ENCODE measurements around the gene TMEM266. TPM values are rescaled to one million over a fixed set of nuclear protein-coding genes. Genes with fewer than 3 reads are reported as not detected.

Gene TMEM266
- polyA plus RNA-seq, 5 donors, result 1.4 to 2.9 (median 2.6) TPM

GRCh38 chr15:76065245-76065644 is 5.5 kb downstream of the TMEM266 start:
- DNase-seq, result no peak

- no peak for DNase-seq
These were observed 6.0 kb downstream of the TMEM266 start for GRCh38 chr15:76065793-76066192.

DNA sequence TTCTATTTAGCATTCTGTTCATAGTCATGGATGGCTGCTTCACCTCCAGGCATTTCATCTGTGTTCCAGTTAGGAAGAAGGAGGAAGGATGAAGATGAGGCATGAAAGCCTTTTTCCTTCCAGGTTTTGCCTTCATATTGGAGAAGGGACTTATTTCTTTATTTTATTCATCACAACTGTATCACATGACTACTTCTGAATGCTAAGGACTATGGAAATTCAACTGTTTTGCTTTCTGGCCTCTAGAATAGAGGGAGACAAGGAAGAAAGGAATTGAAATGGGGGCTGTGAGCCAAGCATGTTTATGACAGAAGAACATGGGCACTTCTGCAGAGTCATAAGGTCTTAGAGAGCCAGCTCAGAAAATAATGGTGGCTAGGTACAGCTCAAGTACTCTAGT is 10.4 kb downstream of the TMEM266 start:
- no peak for DNase-seq

GRCh38 chr15:76070921-76071635 is 11.3 kb downstream of the TMEM266 start:
- no peak for DNase-seq

DNA sequence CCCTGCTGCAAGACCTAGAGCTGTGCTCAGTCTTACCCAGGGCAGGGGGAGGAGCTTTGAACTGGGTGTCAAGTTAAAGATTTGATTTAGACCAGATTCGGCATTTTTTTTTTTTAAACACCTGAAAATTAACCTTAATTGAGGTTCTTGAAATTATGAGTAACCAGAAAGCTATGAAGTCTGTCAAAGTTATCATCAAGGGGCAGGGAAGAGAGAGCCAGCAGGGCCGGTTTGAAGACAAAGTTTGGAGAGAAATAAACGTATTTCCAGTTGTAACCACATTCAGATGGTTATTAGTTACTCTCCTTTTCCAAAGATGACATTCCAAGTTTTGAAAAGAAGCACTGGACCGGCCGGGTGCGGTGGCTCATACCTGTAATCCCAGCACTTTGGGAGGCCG is 12.0 kb downstream of the TMEM266 start:
- no peak for DNase-seq

GRCh38 chr15:76073554-76073953 is 13.8 kb downstream of the TMEM266 start:
- no peak for DNase-seq

DNA sequence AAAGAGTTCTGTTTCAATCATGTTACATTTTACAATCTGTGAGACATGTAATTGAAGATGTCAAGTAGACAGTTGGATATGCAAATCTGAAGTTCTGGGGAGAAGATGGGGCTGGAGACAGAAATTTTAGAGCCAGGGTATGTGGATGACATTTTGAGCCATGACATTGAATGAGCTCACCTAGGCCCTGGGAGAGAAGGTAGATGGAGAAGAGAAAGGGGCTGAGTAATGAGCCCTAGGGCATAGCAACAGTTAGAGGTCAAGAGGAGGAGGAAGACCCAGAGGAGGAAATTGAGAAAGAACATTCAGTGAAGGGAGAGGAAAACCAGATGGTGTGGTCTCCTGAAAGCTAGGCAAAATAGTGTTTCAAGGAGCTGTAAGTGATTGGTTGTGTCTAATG is 15.3 kb downstream of the TMEM266 start:
- DNase-seq, result no peak

- DNase-seq, result no peak
These were observed 18.6 kb downstream of the TMEM266 start for GRCh38 chr15:76078285-76078877.

DNA sequence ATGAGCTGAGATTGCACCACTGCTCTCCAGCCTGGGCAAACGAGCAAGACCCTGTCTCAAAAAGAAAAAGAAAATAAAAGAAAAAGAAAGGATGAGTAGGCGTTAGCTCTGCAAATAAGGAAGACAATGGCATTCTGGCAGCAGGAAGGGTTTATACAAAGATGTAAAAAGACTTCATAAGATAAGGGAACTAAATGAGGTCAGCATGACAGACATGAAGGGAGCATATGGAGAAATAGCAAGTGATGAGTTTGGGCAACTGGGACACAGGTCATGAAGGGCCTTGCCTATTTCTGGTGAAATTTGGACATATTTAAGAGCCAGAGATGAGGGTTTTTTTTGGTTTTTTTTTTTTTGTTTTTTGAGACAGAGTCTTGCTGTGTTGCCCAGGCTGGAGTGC is 24.5 kb downstream of the TMEM266 start:
- DNase-seq, result no peak

- no peak for DNase-seq
These were observed 38.9 kb downstream of the TMEM266 start for GRCh38 chr15:76098685-76099084.

- DNase-seq, result no peak
These were observed 39.6 kb downstream of the TMEM266 start for GRCh38 chr15:76099388-76099787.

DNA sequence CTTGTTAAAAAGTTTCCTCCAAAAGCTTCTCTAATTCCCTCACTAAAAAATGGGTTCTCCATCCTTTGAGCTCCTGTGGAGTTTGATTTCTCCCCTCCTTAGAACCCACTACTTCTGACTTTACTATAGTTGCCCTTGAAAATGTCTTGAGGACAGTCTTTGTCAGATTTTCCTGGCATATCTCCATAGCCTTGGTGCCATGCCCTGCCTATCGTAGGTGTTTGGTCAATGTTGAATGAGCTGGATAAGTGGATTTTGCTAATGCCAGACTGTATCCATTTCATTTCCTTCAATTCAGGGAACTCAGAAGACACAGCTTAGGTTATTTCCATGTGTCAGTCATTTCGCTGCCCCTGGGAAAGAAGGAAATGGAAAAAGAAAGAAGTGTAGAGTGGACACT is 40.6 kb downstream of the TMEM266 start:
- no peak for DNase-seq

- no peak for DNase-seq
These were observed 41.9 kb downstream of the TMEM266 start for GRCh38 chr15:76101655-76102054.

- no peak for DNase-seq
These were observed 45.6 kb downstream of the TMEM266 start for GRCh38 chr15:76105391-76105790.

GRCh38 chr15:76105911-76106310 is 46.1 kb downstream of the TMEM266 start:
- no peak for DNase-seq

GRCh38 chr15:76107169-76107568 is 47.4 kb downstream of the TMEM266 start:
- no peak for DNase-seq

DNA sequence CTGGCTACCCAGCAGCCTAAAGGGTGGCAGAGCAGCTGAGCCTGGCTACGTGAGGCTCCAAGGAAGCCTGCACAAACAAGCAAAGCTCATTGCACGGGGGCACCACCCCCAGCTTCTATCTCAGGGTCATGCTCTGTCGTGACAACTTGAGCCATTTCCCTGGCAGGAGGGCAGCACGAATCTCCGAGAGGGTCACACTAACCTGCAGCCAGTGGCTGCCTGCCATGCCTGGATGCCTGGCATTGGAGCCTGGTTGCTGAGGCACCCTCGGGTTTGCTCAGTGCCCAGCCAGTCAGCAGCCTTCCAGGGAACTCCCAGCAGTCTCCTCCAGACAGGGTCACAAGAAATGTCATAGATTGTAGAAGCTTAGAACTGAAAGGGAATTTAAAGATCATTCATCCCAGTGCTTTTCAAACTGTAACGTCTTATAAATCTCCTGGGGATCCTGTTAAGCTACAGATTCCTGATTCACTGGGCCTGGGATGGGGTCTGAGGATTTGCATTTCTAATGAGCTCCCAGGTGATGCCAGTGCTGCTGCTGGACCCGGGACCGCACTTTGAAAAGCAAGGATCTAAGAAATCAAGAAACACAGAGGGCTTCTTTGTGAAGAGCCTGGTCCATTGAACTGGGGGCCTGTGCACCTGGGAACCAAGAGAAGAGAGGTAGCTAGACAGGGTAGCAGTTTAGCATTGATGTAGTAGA is 48.4 kb downstream of the TMEM266 start:
- DNase-seq, result no peak

- DNase-seq, result no peak
These were observed 49.3 kb downstream of the TMEM266 start for GRCh38 chr15:76109046-76109445.

- no peak for DNase-seq
These were observed 54.8 kb downstream of the TMEM266 start for GRCh38 chr15:76114561-76114960.

- no peak for DNase-seq
These were observed 56.5 kb downstream of the TMEM266 start for GRCh38 chr15:76116138-76116885.

GRCh38 chr15:76117181-76117580 is 57.4 kb downstream of the TMEM266 start:
- DNase-seq, result no peak

DNA sequence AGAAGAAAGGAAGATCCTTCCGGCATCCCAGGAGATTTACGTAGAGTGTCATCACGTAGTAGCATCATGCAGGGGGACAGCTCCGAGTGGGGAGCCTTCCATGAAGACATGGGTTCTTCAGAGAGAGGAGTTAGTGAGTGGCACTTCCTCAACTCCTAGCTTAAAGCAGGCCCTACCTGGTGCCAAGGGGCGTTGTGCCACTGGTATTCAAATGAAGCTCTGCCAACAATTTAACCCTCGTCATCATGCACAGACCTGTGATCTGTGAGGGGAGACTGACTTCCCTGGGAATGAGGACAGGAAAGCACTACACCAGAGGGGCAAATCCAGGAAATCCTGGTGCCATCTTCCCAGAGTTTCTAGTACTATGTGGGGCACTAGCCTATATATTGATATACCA is 59.0 kb downstream of the TMEM266 start:
- DNase-seq, result no peak

All from right lung (tissue), 5 donors.